OCI-LY7 (cell line): ENCODE measurements around the gene SPC24.

Source experiments
- CTCF ChIP-seq: fragments of 200-600 bp; sonication (generic); conservative IDR thresholded peaks from 2 replicates; pipeline ENCODE4 v1.5.1; 2014; ENCODE audit warnings: mild to moderate bottlenecking, antibody characterized with exemption, low read length, moderate library complexity, mixed read lengths
- EZH2phosphoT487 ChIP-seq: fragments of 200-600 bp; sonication (generic); IDR thresholded peaks from 2 replicates; pipeline ENCODE4 v1.6.1; 2018; ENCODE audit warnings: low read depth, borderline replicate concordance, mild to moderate bottlenecking, mixed run types, antibody characterized with exemption, low read length, moderate library complexity, mixed read lengths

DNA sequence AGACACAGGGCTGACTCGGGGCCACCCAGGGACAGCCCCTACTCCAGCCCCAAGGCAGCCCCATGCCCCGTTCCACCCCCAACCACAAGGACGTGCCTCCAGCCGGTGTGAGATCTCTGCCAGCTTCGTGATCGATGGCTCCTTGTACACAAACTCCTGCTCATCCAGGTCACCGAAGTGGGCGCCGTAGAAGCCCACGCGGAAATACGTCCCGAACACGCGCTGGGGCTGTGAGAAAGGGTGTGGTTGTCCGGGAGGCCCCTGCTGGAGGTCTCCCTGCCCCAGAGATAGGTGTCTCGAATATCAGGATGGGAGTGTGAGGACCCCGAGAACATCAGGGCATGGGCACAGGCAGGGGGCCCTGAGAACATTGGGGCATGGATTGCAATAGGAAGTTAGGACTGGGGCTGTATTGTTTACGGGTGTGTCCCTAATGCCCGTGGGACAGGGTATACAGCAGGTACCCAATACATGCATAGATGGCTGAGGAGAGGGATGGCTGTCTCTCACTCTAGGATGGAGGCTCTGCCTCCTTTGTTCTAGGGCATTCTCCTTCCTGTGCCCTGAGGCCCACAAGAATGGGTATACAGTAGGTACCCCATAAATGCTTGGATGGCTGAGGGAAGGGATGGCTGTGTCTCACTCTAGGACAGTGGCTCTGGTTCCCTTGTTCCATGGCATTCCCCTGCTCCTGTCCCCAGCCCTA is 47.1 kb upstream of the SPC24 start:
- no peak for TF ChIP-seq CTCF
- no peak for TF ChIP-seq EZH2phosphoT487
